Rectal smooth muscle tissue (tissue), 1 donor: ENCODE data around the gene NEXMIF.
"Not testable (repeated sequence)": the region's sequence is repeated elsewhere in the genome, so short reads cannot be mapped to it uniquely, and the experiment has no call there.

Experiments used
- H3K27ac ChIP-seq: one replicate; pipeline ENCODE4 v1.7.0; 2013; ENCODE audit warnings: low read depth, low read length, inconsistent platforms
- H3K27me3 ChIP-seq: one replicate; pipeline ENCODE4 v1.7.0; 2013; ENCODE audit warnings: low read length; ENCODE audit not compliant: control insufficient read depth, insufficient read depth
- H3K36me3 ChIP-seq: one replicate; pipeline ENCODE4 v1.7.0; 2013; ENCODE audit warnings: low read length; ENCODE audit not compliant: control insufficient read depth, insufficient read depth
- H3K4me1 ChIP-seq: one replicate; pipeline ENCODE4 v1.7.0; 2013; ENCODE audit warnings: low read length; ENCODE audit not compliant: control insufficient read depth, insufficient read depth
- H3K4me3 ChIP-seq: one replicate; pipeline ENCODE4 v1.7.0; 2013; ENCODE audit warnings: low read length
- H3K9ac ChIP-seq: one replicate; pipeline ENCODE4 v1.7.0; 2013; ENCODE audit warnings: low read length

NEXMIF gene

DNA sequence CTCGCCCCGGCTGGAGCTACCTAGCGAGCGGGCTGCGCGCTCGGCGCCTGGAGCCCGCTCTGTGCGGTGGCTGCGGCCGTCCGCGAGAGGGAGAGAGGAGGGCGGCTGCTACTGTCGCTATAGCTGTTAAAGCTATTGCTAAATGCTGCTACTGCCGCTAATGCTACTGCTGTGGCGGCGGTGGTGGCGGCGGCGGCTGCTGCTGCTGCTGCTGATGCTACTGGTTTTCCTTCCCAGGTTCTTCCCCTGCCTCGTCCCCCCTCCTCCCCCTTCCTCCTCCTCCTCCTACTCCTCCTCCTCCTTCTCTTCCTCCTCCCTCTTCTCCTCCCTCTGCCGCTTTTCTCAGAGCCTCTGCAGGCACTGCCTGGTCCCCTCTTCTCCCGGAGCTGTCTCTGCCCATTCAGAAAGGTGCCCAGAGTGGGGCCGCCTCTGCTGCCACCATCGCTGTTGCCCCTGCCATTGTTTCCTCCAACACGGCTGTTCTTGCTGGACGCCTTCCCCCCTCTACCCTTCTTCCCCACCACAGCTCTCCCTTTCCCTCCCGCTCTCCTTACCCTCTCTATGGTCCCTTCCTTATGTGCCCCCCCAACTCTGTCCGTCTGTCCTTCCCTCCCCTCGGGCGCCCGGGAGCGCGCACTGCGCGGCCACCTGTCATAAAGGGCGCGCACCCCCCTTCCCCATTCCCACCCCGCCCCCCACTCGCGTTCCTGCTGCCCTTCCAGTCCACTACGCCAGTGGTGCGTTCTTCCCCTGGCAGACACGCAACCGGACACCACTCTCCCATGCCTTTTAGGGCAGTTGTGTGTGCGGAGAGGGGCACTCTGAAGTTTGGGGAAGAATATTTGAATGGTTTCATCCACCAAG lies at the start of gene NEXMIF:
Gene NEXMIF, minus strand, starts transcription at position 228 of the 864 bp plus-strand sequence.
- no peaks in the 10 kb centered on the region for H3K4me1 ChIP-seq
- no peak within 1 kb of the TSS for H3K9ac ChIP-seq
- peak within 1 kb of the TSS; percentile 59 for H3K4me3 ChIP-seq
- peak within 1 kb of the TSS; percentile 85 for H3K27ac ChIP-seq
- no peaks in the 10 kb centered on the region for H3K27me3 ChIP-seq
- no peaks in the 10 kb centered on the region for H3K36me3 ChIP-seq

DNA sequence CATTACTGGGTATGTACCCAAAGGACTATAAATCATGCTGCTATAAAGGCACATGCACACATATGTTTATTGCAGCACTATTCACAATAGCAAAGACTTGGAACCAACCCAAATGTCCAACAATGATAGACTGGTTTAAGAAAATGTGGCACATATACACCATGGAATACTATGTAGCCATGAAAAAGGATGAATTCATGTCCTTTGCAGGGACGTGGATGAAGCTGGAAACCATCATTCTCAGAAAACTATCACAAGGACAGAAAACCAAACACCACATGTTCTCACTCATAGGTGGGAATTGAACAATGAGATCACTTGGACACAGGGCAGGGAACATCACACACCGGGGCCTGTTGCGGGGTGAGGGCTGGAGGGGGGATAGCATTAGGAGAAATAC lies 36.7 kb upstream of the NEXMIF start:
- H3K36me3 ChIP-seq, H3K27ac ChIP-seq, H3K27me3 ChIP-seq, H3K9ac ChIP-seq, H3K4me3 ChIP-seq, H3K4me1 ChIP-seq: not testable (repeated sequence)

DNA sequence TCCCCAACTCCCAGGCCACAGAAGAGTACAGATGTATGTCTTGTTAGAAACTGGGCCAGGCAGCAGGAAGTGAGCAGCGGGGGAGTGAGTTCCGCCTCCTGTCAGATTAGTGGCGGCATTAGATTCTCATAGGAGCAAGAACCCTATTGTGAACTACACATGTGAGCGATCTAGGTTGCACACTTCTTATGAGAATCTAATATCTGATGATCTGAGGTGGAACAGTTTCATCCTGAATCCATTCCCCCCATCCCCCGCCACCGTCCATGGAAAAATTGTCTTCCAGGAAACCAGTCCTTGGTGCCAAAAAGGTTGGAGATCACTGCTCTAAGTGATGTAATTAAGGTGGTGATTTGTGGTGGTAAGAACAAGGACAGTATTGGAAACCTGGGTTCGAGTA lies 24.5 kb upstream of the NEXMIF start:
- Histone ChIP-seq H3K36me3 (no peaks in the 10 kb centered on the region), H3K27ac (no peak overlapping the region), H3K4me1 (no peaks in the 10 kb centered on the region), H3K27me3 (no peaks in the 10 kb centered on the region), H3K9ac (no peak overlapping the region), H3K4me3 (no peak overlapping the region)

DNA sequence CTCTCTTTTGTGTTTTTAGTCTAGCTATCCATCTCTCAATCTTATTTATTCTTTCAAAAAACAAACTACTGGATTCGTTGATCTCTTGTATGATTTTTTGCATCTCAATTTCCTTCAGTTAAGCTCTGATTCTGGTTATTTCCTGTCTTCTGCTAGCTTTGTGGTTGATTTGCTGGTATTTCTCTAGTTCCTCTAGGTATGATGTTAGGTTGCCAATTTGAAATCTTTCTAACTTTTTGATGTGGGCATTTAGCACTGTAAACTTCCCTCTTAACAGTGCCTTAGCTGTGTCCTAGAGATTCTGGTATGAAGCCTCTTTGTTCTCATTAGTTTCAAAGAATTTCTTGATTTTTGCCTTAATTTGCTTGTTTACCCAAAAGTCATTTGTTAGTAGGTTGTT lies 15.2 kb upstream of the NEXMIF start:
- no peaks in the 10 kb centered on the region for H3K4me1 ChIP-seq
- H3K36me3 ChIP-seq, result no peaks in the 10 kb centered on the region
- no peak overlapping the region for H3K4me3 ChIP-seq
- no peaks in the 10 kb centered on the region for H3K27me3 ChIP-seq
- no peak overlapping the region for H3K9ac ChIP-seq
- no peak overlapping the region for H3K27ac ChIP-seq

DNA sequence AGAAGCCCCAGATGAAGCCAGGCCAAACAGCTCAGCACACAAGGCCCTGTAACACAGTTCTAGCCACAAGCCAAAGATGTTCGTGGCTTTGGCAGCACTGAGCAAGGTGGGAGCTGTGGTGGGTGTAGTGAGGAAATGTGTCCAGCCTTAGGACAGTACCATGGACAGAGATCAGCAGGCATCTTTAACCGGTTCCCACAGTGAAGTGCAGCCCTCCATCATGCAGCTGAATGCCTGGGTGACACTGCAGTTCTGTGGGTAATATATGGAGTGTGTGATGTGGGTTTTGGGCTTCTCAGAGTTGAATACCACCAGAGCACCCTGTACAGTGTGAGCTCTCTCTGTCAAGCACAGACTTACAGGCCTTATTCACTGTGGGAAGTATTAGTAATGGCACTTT lies 6.0 kb upstream of the NEXMIF start:
- Histone ChIP-seq H3K4me1 (no peaks in the 10 kb centered on the region), H3K27ac (no peak overlapping the region), H3K9ac (no peak overlapping the region), H3K36me3 (no peaks in the 10 kb centered on the region), H3K27me3 (no peaks in the 10 kb centered on the region), H3K4me3 (no peak overlapping the region)

DNA sequence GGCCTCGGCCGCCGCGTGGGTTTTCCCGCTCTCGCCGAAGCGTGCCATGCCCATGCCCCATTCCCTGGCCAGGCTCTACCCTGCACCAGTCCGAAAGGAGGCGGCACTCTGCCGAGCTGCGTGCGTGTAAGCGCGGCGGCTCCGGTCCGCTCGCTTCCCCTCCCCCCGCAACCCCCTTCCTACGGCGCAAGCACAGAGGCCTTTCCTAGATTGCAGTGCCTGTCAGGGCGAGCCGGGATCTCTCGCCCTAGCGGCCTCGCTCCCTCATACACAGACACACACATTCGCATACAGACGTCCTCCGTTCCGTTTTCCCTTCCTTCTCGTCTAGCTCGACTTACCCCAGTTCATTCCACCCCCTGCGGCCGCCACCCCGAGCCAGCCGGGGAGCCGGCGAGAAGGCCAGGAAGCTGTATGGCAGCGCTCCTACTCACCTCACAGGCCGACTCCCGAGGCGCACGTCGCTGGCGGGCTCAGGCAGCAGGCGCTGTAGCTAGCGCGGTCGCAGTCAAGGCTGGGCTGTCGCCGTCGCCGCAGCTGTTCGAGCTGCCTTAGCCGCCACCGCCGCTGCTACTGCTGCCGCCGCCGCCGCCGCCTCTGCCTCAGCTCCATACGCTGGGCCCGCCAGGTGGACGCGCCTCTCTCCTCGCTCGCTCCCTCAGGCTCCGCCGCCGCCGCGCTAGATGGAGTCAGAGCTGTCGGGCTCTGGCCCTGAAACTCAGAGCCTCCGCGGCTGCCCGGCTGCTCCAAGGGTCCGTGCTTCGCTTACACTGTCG lies 615 bp downstream of the NEXMIF start:
- Histone ChIP-seq H3K9ac (no peak overlapping the region), H3K27me3 (no peaks in the 10 kb centered on the region), H3K4me1 (no peaks in the 10 kb centered on the region), H3K36me3 (no peaks in the 10 kb centered on the region), H3K27ac (peak overlapping the region; percentile 85), H3K4me3 (peak overlapping the region; percentile 59)

DNA sequence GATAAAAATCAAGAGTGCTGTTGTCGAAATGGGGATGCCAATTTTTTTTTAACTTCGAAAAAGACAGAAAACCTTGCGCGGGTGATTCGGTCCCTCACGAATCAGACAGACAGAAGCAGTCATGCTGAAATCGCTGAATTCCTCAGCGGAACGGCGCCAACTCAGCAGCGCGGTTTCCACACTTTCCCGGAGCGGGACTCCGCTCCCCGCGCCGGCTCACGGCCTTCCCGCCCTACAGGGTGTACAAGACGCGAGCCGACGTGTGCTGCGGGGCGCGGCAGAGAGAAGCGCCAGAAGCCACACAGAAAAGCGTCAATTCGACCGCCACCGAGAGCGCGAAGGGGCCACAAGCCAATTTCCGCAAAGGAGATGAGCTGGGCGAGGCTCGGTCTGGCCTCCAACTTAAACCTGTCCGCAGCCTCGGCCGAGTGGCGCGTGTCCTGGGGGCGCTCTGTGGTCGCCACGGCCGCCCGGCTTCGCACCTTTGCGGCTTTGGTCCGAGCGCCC lies 1.3 kb downstream of the NEXMIF start:
- Histone ChIP-seq H3K36me3 (no peaks in the 10 kb centered on the region), H3K4me3 (peak overlapping the region; percentile 59), H3K4me1 (no peaks in the 10 kb centered on the region), H3K27ac (peak overlapping the region; percentile 85), H3K27me3 (no peaks in the 10 kb centered on the region), H3K9ac (peak overlapping the region; percentile 40)

DNA sequence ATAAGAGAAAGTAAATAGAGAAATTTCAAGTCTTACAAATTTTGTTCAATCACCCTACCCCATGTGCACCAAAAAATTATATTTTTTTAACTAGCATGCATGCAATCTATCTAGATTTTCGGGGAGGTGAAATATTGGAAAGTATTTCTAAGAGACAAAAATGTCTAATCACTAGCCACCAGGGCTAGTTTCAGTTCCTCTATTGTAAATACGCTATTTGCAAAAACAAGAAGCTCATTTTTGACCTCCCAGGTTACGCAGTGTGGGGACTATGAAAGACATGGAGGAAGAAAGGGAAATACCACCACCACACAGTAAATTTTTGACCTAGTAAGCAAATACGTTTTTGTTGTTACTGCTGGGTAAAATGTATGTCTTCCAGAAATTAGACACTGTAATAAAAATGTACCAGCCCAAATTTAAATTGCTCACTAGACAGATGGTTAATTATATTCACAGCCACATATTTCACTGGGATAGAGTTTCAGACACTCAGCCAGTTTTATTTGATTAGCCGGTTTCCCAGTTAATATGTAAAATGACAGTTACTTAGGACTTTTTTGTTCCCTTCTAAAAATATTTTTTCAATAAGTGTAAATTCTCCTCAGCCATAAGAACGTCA lies 2.2 kb downstream of the NEXMIF start:
- H3K4me3 ChIP-seq, result no peak overlapping the region
- H3K36me3 ChIP-seq, result no peaks in the 10 kb centered on the region
- H3K4me1 ChIP-seq, result no peaks in the 10 kb centered on the region
- no peak overlapping the region for H3K9ac ChIP-seq
- no peak overlapping the region for H3K27ac ChIP-seq
- no peaks in the 10 kb centered on the region for H3K27me3 ChIP-seq

DNA sequence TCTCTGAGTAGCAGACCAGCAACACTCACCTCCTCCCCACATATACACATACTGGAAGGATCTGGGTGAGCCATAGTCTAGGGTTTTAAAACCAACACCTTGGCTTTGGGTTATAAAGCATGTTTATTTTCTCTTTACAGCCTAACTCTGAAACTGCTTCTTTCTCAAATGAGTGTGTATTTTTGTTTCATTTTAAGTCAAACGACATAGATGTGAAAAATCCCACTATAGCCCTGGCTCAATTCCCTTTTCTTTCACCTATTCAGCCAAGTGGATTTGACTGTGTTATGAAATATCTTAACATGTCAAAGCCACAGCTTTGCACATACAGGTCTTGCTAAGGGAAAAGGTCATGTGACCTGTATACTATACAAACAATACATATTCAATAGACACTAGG lies 13.8 kb downstream of the NEXMIF start:
- no peaks in the 10 kb centered on the region for H3K36me3 ChIP-seq
- no peak overlapping the region for H3K4me3 ChIP-seq
- no peak overlapping the region for H3K9ac ChIP-seq
- H3K27ac ChIP-seq, result no peak overlapping the region
- H3K27me3 ChIP-seq, result no peaks in the 10 kb centered on the region
- no peaks in the 10 kb centered on the region for H3K4me1 ChIP-seq

DNA sequence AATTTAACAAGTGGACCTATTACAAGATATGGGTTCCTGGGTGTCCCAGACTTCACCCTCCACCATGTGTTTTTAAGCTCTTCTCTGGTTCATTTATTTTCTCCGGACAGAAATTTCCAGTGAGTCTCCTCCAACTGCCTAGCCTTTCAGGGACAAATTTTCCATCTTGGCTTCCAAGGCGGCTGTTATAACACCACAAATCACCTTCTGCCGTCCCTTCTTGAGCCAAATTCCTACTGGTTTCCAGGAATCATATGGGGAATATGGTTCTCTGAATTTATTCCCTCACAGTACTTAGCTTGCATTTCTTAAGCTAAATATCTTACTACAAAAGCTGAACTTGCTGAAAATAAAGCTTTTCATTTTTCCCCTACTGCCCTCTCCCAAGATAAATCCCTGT lies 18.8 kb downstream of the NEXMIF start:
- H3K36me3 ChIP-seq, result no peaks in the 10 kb centered on the region
- H3K4me3 ChIP-seq, result no peak overlapping the region
- peak overlapping the region; percentile 48 for H3K27ac ChIP-seq
- H3K4me1 ChIP-seq, result no peaks in the 10 kb centered on the region
- H3K9ac ChIP-seq, result no peak overlapping the region
- no peaks in the 10 kb centered on the region for H3K27me3 ChIP-seq

DNA sequence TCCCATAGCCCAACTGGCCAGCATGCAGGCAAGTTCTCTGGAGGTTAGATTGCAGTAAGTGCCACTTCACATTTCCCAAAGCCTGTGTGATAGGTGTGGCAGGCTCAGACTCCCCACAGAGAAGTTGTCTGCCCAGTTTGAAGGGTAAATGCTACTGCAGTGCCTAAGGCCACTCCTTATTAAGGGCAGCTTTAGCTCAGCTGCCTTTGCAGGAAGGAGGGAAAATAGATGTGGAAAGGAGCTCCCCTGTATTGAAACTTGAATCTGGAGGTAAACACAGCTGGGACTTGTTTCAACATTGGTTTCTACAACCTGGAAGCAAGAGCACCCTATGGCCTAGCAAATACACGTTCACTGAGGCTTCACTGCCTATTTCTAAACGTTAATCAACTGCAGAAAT lies 22.4 kb downstream of the NEXMIF start:
- Histone ChIP-seq H3K36me3 (no peaks in the 10 kb centered on the region), H3K4me3 (no peak overlapping the region), H3K27ac (no peak overlapping the region)

DNA sequence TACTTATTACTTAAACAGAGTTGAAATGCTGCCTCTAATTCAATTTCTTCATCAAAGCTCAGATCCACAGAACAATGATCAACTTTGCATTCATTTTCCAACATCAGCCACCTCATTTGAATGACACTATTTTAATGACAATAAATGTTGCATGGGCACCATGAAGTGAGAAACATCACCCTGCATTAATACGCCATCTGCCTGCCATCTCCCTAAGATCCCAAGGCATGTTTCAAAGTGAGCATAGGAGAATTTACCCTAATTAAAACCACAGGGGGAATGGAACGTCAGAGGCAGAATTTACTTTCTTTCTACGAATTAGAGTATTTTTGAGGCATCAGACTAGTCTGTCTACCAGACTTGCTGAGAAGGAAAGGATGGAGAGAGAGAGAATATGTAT lies 32.7 kb downstream of the NEXMIF start:
- Histone ChIP-seq H3K27ac (no peak overlapping the region), H3K4me1 (no peaks in the 10 kb centered on the region), H3K4me3 (no peak overlapping the region), H3K27me3 (no peaks in the 10 kb centered on the region), H3K9ac (no peak overlapping the region), H3K36me3 (no peaks in the 10 kb centered on the region)

More for the DNA sequence above, 22.4 kb downstream of the NEXMIF start:
- Histone ChIP-seq H3K4me1 (no peaks in the 10 kb centered on the region), H3K27me3 (no peaks in the 10 kb centered on the region), H3K9ac (no peak overlapping the region)
